Fibroblast of villous mesenchyme (primary cell): ENCODE results near the gene PARD6B. TPM values are rescaled to one million over a fixed set of nuclear protein-coding genes. Genes with fewer than 3 reads are reported as not detected.
A peak's percentile ranks its signal among the peaks of the same experiment; 100 is the strongest.
"Not testable (repeated sequence)": the region's sequence is repeated elsewhere in the genome, so short reads cannot be mapped to it uniquely, and the experiment has no call there.

Source experiments
- DNase-seq: peaks from one replicate; pipeline ENCODE4 v3.0.0-alpha.2; 2010; ENCODE audit warnings: low read depth
- H3K4me3 ChIP-seq: 2 replicates; pipeline ENCODE4 v1.5.1; 2011; ENCODE audit warnings: low read depth, mild to moderate bottlenecking, low read length
- total RNA-seq: library from RNA; depleted of rRNA; stranded (reverse); fragments of >200 nt; gene quantifications from 2 replicates; pipeline ENCODE4 v1.2.3, GENCODE V29; 2012
- TF ChIP-seq, protein P1 (sequence below): IDR thresholded peaks from 2 replicates; pipeline ENCODE4 v1.5.1; 2012; ENCODE audit warnings: low read depth, mild to moderate bottlenecking, low read length; ENCODE audit not compliant: insufficient read depth

PARD6B gene
- total RNA-seq, 1 donor: 6.5 TPM

DNA sequence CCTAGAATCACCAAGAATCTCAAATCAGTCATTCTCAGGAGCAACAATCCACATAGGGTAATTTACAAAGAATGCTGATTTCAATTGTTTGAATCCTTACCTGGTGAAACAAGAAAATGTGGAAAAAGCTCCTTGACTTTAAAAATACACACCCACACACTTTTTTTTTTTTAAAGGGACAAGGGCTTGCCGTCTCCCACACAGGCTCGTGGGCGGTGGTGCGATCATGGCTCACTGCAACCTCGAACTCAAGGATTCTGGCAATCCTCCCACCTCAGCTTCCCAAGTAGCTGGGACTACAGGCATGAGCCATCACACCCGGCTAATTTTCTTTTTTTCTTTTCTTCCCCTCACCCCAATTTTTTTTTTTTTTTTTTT, 30.7 kb downstream of the PARD6B start:
- no peak for DNase-seq
- H3K4me3 ChIP-seq: no peak overlapping the region
- TF ChIP-seq, protein P1, sequence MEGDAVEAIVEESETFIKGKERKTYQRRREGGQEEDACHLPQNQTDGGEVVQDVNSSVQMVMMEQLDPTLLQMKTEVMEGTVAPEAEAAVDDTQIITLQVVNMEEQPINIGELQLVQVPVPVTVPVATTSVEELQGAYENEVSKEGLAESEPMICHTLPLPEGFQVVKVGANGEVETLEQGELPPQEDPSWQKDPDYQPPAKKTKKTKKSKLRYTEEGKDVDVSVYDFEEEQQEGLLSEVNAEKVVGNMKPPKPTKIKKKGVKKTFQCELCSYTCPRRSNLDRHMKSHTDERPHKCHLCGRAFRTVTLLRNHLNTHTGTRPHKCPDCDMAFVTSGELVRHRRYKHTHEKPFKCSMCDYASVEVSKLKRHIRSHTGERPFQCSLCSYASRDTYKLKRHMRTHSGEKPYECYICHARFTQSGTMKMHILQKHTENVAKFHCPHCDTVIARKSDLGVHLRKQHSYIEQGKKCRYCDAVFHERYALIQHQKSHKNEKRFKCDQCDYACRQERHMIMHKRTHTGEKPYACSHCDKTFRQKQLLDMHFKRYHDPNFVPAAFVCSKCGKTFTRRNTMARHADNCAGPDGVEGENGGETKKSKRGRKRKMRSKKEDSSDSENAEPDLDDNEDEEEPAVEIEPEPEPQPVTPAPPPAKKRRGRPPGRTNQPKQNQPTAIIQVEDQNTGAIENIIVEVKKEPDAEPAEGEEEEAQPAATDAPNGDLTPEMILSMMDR: no peak

DNA sequence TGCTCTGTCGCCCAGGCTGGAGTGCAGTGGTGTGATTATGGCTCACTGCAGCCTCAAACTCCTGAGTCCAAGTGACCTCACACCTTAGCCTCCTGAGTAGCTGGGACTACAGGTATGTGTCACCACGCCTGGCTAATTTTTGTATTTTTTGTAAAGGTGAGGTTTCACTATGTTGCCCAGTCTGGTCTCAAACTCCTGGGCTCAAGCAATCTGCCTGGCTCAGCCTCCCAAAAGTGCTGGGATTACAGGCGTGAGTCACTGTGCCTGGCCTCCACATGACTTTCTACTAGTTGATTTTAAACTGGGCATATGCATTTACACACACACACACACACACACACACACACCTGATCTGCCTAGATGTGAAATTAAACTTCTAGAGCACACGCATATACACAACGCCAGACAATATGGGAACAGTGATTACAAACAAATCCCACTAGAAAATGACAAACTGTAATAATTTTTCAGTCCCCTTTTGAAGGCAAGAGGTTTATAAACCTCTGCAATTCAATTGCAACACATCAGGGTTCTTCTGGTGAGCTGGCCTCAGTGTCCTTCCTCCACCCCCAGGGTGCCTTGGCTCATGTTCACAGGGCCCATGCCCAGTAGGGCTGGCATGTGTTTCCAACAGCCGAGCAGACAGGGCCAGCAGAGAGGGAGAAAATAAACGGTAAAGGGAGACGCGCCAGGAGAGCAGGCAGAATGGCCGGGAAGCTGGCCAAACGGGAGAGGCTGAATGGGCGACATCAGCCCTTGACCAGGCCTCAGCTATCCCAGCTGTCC, 31.2 kb downstream of the PARD6B start:
- TF ChIP-seq, protein P1: no peak
- no peak overlapping the region for H3K4me3 ChIP-seq
- peak; percentile 73 for DNase-seq

DNA sequence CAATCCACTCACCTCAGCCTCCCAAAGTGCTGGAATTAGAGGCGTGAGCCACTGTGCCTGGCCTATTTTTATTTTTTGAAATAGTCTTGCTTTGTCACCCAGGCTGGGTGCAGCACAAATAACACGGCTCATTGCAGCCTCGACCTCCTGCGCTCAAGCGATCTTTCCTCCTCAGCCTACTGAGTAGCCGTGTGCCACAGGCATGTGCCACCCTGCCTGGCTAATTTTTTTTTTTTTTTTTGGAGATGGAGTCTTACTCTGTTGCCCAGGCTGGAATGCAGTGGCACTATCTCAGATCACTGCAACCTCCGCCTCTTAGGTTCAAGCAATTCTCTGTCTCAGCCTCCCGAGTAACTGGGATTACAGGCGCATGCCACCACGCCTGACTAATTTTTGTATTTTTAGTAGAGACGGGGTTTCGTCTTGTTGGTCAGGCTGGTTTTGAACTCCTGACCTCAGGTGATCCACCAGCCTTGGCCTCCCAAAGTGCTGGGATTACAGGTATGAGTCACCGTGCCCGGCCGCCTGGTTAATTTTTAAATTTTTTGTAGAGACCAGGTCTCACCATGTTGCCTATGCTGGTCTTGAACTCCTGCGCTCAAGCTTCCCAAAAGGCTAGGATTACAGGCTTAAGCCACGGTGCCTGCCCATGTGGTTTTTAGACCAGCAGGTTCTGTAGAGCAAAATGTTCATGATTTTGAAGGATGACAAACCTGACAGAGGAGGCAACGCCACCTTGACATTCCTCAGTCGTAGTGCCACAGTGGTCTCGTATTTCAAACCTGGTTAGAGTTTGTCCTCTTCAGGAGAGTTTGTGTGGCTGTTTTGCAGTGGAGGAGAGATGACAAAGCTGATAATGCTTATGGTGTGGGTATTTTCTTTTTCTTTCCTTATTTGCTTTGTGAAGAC, 32.4 kb downstream of the PARD6B start:
- not testable (repeated sequence) for H3K4me3 ChIP-seq, DNase-seq

DNA sequence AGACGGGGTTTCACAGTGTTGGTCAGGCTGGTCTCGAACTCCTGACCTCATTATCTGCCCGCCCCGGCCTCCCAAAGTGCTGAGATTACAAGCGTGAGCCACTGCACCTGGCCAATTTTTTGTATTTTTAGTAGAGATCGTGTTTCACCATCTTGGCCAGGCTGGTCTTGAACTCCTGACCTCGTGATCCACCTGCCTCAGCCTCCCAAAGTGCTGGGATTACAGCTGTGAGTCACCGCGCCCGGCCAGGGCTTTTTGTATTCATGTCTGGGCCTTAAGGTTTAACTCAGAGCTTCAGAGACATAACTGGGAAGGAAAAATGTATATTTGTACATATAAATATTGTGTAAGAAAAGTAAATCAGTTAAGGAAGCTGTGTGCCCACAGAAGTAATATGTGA, 33.9 kb downstream of the PARD6B start:
- not testable (repeated sequence) for H3K4me3 ChIP-seq
- peak; percentile 76 for DNase-seq

DNA sequence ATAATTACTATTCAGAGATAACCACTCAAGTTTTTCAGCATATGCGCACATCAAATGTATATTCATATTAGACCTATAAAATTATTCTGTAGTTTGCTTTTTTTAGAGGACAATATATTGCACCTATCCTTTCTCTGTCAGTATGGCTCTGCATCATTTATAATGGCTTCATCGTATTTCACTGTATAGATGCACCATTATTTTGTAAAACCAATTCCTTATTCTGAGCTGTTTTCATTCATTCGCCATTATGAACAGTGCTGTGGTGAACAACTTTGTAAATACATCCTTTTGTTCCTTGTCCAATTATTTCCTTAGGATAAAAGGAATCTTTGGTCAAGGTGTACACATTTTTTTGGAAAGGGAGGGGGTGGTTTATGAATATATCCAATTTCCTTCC, 34.3 kb downstream of the PARD6B start:
- TF ChIP-seq, protein P1: no peak
- no peak overlapping the region for H3K4me3 ChIP-seq
- no peak for DNase-seq

DNA sequence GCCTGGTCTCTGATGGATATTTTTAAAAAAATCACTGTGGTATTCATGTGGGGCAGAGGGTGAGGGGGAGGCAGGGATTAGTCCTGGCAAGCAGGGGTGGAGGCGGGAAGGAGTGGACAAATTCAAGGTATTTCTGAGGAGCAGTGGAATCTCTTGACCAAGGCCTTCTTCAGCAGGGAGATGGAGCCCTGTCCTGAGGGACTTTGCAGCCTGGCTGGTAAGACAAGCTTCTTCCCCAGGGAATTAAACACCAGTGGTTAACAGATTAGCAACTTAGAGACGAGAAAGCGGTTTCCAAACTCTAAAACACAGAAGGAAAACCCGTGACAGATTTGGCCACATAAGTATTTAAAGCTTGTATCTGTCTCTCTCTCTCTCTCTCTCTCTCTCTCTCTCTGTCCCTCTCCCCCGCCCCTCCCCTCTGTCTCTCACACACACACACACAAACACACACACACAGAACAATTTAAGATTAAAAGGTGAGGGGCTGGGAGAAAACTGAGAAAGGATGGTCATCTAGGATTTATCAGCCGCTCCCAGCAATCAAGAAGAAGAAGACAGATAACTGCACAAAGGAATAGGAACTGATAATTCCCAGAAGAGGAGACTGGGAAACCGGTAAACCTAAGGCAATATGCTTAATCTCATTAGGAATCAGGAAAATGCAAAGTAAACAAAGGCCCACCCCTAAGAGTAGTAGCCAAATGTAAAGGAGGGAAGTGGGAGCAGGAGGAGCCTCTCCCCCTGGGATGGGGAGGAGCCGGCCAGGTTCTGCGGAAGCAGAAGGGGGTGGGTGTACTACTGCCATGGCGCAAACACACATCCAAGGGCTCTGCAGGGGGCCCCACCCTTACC, 35.8 kb downstream of the PARD6B start:
- peak; percentile 68 for DNase-seq
- H3K4me3 ChIP-seq: not testable (repeated sequence)

DNA sequence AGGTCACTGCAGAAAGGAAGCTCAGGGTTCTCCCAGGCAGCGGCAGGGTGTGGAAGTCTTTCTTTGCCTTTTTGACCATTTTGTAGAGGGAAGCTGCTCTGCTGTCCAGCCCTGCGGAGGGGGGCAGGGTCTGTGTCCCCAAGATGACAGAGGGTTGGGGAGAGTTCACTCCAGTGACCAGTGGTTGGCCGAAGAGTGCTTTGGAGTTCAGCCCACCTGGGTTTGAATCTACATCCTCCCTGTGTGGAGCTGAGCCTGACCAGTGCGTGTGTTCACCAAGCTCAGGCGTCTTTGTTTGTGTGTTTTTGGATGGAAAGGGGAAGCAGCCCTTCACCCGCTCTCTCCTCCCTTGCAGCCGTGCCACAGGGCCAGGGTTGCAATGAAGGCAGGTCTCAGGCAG, 37.6 kb downstream of the PARD6B start:
- not testable (repeated sequence) for DNase-seq, H3K4me3 ChIP-seq

DNA sequence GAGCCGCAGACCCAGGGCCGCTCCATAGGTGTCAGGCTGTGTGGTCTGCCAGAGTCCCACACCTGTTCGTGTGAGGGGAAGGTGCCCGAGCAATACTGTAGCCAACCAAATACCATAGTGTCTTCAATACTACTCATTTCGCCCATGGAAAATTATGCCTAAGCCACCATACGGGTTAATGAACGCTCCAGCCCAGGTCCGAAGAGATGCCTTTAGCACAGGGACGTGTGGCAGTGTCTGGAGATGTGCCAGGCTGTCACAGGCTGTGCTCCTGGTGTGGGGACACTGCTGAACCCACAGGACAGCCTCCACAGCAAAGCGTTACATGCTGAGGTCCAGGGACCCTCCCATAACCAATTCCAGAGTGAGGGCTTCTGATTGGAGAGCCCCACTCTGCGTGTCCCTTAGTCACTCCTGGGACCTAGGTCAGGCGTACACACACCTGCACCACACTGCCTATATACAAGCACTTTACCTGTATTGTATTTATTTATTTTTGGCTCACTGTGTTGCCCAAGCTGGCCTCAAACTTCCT, 38.2 kb downstream of the PARD6B start:
- DNase-seq: not testable (repeated sequence)

DNA sequence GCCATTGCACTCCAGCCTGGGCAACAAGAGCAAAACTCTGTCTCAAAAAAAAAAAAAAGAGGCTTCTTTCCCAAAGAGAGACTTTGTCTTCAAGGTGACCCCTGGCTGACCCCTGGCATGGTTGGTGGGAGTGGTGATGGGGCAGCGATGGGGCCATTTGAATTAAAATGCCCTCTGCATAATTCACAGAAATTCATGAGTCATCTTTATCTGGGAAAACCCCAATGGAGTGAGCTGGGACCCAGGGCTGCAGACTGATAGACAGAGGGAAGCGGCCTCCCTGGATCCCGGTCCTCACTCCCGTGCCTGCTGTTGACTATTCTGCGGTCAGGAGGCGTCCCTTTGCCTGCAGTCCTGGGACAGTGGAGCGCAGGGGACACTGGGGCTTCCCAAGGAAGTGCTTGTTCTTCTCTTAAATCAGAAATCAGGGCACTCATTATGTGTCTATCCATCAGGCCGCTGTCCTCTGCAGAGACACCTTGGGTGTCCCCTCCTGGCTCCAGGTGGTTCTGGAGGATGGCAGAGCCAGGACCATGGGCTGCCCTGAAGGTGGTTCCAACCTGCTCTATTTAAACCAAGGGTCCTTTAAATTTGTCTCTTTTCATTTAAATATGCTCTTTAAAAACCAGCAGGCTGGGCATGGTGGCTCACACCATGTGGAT, 40.2 kb downstream of the PARD6B start:
- not testable (repeated sequence) for H3K4me3 ChIP-seq, DNase-seq

More for the DNA sequence above, 38.2 kb downstream of the PARD6B start:
- H3K4me3 ChIP-seq: not testable (repeated sequence)
